HG02759 (cell line): ENCODE data around the gene DNAJB13.

Source experiments
- ATAC-seq: cut with Tn5 transposase; IDR thresholded peaks from one replicate; pipeline ENCODE4 v1.9.1; 2021; ENCODE audit warnings: mild to moderate bottlenecking, moderate library complexity; ENCODE audit not compliant: unreplicated experiment

The DNAJB13 gene

GRCh38 chr11:73949912-73950311 lies 914 bp upstream of the DNAJB13 start:
- no peak for ATAC-seq

GRCh38 chr11:73951797-73952196 lies 971 bp downstream of the DNAJB13 start:
- ATAC-seq = no peak

GRCh38 chr11:73956876-73957653 lies 6.2 kb downstream of the DNAJB13 start:
- ATAC-seq = no peak

GRCh38 chr11:73957654-73958361 lies 7.0 kb downstream of the DNAJB13 start:
- no peak for ATAC-seq

- ATAC-seq = no peak
Observed at GRCh38 chr11:73958521-73959141, 7.8 kb downstream of the DNAJB13 start.

GRCh38 chr11:73961321-73961720 lies 10.5 kb downstream of the DNAJB13 start:
- ATAC-seq = no peak

- ATAC-seq = no peak
Observed at GRCh38 chr11:73962101-73962705, 11.4 kb downstream of the DNAJB13 start.

- no peak for ATAC-seq
Observed at GRCh38 chr11:73963861-73964260, 13.0 kb downstream of the DNAJB13 start.

DNA sequence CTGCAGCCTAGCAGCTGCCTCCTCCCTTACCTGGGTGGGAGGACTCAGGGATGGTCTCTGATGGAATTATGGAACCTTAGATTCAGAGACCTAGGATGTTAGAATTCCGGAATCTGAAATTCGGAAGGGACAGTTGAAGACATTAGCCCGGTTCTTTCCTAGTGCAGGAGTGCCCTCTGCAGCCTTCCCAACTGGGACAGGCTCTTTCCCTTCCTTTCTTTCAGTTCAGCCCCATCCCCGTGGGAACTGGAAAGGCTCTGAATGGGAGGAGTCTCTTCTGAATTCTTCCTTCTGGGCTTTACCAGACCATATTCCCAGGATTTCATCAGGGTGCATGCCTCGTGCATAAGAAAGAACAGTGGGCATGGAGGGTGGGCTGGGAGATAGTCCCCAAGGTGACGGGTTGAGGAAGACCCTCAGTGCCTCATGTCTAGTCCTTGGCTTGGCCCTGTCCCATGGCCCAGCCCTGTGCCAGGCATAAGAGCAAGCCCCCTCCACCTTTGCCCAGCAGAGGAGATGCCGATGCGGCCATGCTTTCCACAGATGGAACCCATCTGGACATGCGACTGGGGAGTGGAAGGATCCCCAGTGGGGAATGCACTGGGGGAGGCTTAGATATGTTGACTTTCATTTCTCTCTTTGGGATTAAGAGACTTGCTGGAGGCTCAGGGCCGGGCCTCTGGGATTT lies 14.4 kb downstream of the DNAJB13 start:
- no peak for ATAC-seq

DNA sequence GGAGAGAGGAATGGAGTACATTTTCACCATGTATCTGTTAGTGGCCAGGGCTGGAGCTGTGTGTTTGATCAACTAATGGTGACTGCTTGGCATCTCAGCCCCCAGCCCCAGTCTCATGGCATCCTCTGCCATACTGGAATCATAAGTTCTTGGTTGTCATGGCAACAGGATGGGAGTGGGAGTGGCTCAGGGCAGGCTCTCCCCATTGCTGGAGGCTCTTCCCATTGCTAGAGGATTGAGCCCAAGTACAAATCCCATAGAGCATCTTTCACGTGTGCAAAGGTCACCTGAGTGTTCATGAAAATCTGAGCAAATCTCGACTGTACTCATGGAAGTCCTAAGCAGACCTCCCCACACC lies 14.9 kb downstream of the DNAJB13 start:
- no peak for ATAC-seq

- no peak for ATAC-seq
Observed at GRCh38 chr11:73968356-73968966, 17.6 kb downstream of the DNAJB13 start.

GRCh38 chr11:73969091-73969490 lies 18.3 kb downstream of the DNAJB13 start:
- no peak for ATAC-seq

DNA sequence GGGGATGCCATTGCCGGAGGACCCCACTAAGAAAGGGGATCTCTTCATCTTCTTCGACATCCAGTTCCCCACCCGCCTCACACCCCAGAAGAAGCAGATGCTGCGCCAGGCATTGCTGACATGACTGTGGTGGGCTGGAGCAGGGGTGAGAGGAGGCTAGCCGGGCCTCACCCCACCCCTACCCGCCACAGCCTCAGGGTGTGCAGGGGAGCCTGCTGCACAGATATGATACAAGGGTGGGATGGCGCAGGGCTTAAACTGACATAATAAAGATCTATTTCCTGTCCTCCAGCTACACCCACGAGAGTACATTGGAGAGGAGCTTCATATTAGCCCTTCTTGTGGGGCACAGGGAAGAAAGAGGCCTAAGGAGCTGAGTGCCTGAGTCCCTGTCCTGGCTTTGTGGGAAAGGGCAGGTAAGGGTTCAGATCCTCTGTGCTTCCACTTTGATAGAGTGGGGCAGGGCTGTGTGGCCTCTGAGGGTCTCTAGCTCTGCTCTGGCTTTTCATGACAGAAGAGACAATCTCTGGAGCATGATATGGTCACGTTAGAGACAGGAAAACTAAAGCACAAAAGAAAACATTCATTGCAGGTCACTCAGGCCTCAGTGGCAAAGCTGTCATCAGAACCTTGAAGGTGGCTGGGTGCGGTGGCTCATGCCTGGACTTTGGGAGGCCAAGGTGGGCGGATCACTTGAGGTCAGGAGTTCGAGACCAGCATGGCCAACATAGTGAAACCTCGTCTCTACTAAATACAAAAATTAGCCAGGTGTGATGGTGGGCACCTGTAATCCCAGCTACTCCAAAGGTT lies 19.4 kb downstream of the DNAJB13 start:
- no peak for ATAC-seq

GRCh38 chr11:73971175-73971719 lies 20.4 kb downstream of the DNAJB13 start:
- ATAC-seq = no peak

GRCh38 chr11:73972187-73972586 lies 21.4 kb downstream of the DNAJB13 start:
- no peak for ATAC-seq

DNA sequence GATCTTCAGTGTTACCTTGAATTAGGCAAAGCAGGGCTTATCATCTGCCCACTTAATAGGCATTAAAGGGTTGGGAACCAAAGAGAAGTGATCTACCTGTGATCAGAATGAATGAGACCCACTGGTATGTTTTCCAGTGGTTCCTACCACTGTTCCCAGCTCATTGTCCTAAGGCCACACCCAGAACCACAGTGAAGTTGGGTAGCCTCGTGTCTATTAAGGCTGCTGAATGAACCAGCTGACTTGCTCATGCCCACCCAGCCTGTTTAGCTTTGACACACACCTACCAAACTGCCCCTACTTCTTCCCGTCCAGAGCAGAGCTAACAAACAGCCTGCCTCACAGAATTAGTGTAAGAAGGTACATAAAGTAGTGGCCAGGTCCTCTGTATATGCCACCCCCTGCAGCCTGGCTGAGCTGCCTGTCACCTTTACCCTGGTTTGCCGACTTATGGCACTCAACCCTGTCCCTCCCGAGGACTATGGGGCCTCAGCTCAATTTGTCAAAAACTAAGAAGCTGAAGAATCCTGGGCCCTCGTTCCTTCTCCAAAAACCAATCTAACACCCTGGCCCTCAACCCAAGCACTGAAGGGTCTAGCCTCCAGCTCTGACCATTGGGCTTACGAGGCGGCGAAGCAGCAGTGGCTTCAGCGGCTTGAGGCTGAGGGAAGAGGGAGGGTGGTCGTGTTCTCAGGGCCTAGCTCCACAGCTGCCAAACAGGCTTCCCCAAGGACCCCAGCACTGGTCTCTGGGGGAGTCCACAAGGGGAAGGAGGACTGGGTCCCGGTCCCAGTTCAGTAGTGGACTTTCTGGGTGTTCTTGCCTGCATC lies 22.0 kb downstream of the DNAJB13 start:
- no peak for ATAC-seq

DNA sequence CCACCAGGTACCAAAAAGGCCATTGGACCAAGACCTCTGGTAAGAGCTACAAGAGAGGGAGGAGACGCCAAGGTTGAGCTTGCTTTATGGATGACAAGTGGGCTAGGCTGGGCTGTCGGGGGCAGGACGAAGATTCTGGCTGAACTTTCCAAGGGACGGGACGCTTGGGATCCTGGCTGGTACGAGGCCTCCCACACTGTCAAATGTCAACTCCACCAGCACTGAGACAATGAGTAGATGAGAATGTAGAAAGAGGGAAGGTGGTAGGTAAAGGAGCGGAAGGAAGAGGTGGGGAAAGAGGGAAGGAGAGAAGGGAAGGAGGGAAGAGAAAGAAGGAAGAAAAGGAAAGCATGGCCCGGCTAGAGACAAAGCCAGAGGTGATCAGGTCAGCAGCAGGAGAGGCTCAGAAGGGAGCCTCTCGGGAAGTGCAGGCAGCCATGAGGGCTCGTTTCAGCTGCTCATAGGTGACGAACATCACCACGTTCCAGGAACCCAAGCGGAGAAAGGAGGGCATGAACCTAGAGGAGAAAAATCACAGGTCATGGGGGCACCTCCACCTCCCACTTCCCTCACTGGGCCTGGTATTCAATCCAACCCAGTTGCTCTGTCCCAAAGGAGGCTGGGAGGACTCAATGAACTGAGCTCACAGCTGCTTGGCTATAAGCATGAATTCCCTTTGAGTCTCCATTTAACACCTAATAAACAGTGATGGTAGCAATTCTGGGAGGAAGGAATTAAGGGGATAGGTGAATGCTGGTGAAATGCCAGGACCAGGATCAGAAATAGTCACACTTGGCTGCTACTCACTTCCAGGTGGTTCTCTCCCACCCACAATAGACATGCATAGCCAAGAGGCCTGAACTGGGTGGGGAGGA lies 24.0 kb downstream of the DNAJB13 start:
- ATAC-seq = no peak

GRCh38 chr11:73975479-73975757 lies 24.6 kb downstream of the DNAJB13 start:
- ATAC-seq = no peak
